PC-9 (cell line): ENCODE data around the gene FYN.

Experiments
- EZH2 ChIP-seq: fragments of 200-600 bp; sonication (generic); IDR thresholded peaks from 2 replicates; pipeline ENCODE4 v1.8.0; 2017; ENCODE audit warnings: antibody characterized with exemption, low read depth
- TF ChIP-seq, protein P1 (sequence below): fragments of 200-600 bp; sonication (generic); conservative IDR thresholded peaks from 2 replicates; pipeline ENCODE4 v1.6.1; 2017; ENCODE audit warnings: mixed run types, antibody characterized with exemption, mild to moderate bottlenecking, moderate library complexity

DNA sequence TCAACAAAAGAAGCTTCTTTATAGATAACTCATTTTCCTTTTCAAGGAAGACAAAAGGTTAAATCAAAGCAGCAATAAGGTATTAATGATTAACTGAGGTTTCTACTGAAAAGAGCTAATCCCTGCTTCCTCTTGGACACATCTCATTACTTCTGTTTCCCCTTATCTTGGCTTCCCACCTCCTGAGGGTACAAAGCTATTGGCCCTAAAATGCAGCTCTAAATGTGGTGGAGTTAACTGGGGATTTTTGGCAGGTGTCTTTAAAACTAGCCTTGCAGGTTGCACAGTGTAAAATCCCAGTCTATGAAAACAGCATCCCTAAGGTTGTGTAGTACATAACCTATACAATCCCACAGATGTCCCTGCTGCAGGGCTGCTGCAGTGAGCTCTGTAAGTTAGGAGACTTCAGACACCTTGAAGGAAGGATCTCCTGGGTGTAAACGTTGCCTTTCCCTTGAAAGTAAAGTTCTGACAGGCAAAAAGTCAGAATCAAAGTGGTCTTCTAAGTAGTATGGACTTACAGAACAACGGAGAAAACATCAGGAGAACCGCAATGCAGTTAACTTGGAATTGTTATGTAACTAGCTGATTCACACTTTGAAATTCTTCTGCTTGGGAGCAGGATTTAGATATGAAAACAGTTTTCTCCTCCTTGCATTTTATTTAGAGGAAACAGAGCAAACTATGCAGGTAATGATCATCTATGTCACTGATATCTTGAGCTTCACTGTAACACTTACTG lies 195.8 kb downstream of the FYN start:
- TF ChIP-seq, protein P1, sequence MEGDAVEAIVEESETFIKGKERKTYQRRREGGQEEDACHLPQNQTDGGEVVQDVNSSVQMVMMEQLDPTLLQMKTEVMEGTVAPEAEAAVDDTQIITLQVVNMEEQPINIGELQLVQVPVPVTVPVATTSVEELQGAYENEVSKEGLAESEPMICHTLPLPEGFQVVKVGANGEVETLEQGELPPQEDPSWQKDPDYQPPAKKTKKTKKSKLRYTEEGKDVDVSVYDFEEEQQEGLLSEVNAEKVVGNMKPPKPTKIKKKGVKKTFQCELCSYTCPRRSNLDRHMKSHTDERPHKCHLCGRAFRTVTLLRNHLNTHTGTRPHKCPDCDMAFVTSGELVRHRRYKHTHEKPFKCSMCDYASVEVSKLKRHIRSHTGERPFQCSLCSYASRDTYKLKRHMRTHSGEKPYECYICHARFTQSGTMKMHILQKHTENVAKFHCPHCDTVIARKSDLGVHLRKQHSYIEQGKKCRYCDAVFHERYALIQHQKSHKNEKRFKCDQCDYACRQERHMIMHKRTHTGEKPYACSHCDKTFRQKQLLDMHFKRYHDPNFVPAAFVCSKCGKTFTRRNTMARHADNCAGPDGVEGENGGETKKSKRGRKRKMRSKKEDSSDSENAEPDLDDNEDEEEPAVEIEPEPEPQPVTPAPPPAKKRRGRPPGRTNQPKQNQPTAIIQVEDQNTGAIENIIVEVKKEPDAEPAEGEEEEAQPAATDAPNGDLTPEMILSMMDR: no peak
- no peak for TF ChIP-seq EZH2
